ENCODE measurements around the gene MACROD2. TPM values are rescaled to one million over a fixed set of nuclear protein-coding genes. Genes with fewer than 3 reads are reported as not detected.
"Not testable (repeated sequence)": the region's sequence is repeated elsewhere in the genome, so short reads cannot be mapped to it uniquely, and the experiment has no call there.

Gene MACROD2
- total and polyA plus RNA-seq, 2 experiments from 2014 or later = 2.8 to 4.3 TPM

- H3F3A ChIP-seq (replicated peaks; ENCODE audit: low read depth); H3K4me3 ChIP-seq; H3K27ac Mint-ChIP-seq; H2AFZ ChIP-seq; H3K9me2 ChIP-seq (ENCODE audit: insufficient read depth); H3K79me2 ChIP-seq (replicated peaks; ENCODE audit: insufficient read depth); H3K36me3 ChIP-seq (ENCODE audit: insufficient read depth); H3K4me3 Mint-ChIP-seq; H4K20me1 ChIP-seq (replicated peaks; ENCODE audit: insufficient read depth); ATAC-seq; H3K27me3 Mint-ChIP-seq (ENCODE audit: insufficient read depth, low read depth, poor library complexity); H3K27ac ChIP-seq (ENCODE audit: low read depth); H3K27me3 ChIP-seq (ENCODE audit: insufficient read depth); H3K4me2 ChIP-seq; DNase-seq (ENCODE audit: low spot score): not testable (repeated sequence)
- H3K36me3 Mint-ChIP-seq (ENCODE audit: low read depth) = peaks cover 16% of the 10 kb centered on the region; the same call in 2 of the 3 replicates
- H3K4me1 ChIP-seq (ENCODE audit: insufficient read depth) = peaks cover 15% of the 10 kb centered on the region; the same call in 1 of the 2 replicates
- peaks cover 15% of the 10 kb centered on the region for H3K9me3 Mint-ChIP-seq
- peaks cover 13% of the 10 kb centered on the region for H3K4me1 Mint-ChIP-seq
Observed at GRCh38 chr20:15985494-15986368, 1990.4 kb downstream of the MACROD2 start.

GRCh38 chr20:15986690-15987089, 1991.4 kb downstream of the MACROD2 start:
- Histone ChIP-seq H3K27me3 (ENCODE audit: insufficient read depth) (no peaks in the 10 kb centered on the region), H2AFZ (peak overlapping the region; percentile 4; the same call in 1 of the 2 replicates), H4K20me1 (replicated peaks; ENCODE audit: insufficient read depth) (no peaks in the 10 kb centered on the region), H3K4me1 (ENCODE audit: insufficient read depth) (peaks cover 15% of the 10 kb centered on the region; the same call in 1 of the 2 replicates), H3K9me2 (ENCODE audit: insufficient read depth) (no peaks in the 10 kb centered on the region), H3K79me2 (replicated peaks; ENCODE audit: insufficient read depth) (no peaks in the 10 kb centered on the region), H3K4me3 (no peak overlapping the region), H3K36me3 (ENCODE audit: insufficient read depth) (no peaks in the 10 kb centered on the region), H3K27ac (ENCODE audit: low read depth) (no peak overlapping the region; the same call in 1 of the 2 replicates), H3K4me2 (peak overlapping the region; percentile 5; the same call in 1 of the 2 replicates), H3F3A (replicated peaks; ENCODE audit: low read depth) (no peaks in the 10 kb centered on the region)
- H3K36me3 Mint-ChIP-seq (ENCODE audit: low read depth) = peaks cover 16% of the 10 kb centered on the region; the same call in 2 of the 3 replicates
- H3K9me3 Mint-ChIP-seq = peaks cover 12% of the 10 kb centered on the region
- no peak overlapping the region for H3K4me3 Mint-ChIP-seq
- no peak for DNase-seq (ENCODE audit: low spot score)
- TF ChIP-seq CTCF (conservative IDR thresholded peaks at IDR 0.05; ENCODE audit: low read depth in 2 of 2) (no peak), ZNF462 (CRISPR knock-in tag; IDR thresholded peaks at IDR 0.05) (no peak), EZH2phosphoT487 (IDR thresholded peaks at IDR 0.05; ENCODE audit: unreplicated experiment) (no peak), STAT1 (IDR thresholded peaks at IDR 0.05; ENCODE audit: unreplicated experiment) (no peak), NANOG (IDR thresholded peaks at IDR 0.05; ENCODE audit: borderline replicate concordance) (no peak), ZNF331 (CRISPR knock-in tag; IDR thresholded peaks at IDR 0.05; ENCODE audit: low read depth) (no peak)
- peaks cover 13% of the 10 kb centered on the region for H3K4me1 Mint-ChIP-seq
- H3K27ac Mint-ChIP-seq = peak overlapping the region; percentile 26
- ATAC-seq = no peak
- H3K27me3 Mint-ChIP-seq (ENCODE audit: insufficient read depth, low read depth, poor library complexity) = peaks cover 3% of the 10 kb centered on the region

Data from GM23338 (cell line).